ENCODE measurements around the gene EHBP1L1. TPM values are rescaled to one million over a fixed set of nuclear protein-coding genes. Genes with fewer than 3 reads are reported as not detected.

EHBP1L1 gene
- polyA plus RNA-seq, 1 donor from 2014 or later, result 18.3 TPM

DNA sequence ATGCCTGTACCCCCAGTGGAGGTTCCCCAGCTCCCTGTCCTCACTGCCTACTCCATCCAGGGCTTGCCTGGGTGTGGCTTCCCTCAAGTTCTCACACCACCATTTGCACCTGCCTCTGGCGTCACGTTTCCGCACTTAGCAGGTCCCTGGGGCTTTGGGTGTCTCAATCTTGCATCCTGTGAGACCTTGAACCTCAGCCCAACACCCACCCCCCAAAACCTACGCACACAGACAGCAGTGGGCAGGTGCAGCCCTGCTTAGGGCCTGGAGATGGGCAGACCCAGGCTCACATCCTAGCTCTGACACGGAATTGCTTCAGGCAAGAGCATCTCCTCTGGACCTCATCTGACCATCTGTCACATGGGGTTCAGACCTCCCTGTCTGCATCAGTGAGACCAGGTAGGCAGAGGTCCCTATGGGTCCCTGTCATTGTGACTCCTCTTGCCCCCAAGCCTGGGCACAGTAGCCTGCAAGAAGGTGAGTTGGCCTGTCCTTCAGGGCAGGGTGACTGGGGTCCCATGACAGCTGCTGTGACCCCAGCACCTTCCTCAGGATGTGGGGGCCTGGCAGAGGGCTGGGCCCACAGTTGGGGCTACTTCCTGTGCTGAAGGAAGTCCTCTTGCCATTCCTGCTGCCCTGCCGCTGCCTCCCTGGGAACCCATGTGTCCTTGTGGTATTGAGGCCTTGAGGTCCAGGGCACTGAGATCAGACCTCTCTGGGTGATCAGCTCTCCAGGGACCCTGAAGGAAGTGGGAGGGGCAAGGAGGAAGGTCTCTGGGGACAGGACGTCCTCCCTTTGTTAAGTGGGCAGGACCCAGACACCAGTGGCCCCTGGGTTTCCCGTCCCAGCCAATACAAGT, 64.0 kb downstream of the EHBP1L1 start (continued):
- TF ChIP-seq EP300 (conservative IDR thresholded peaks at IDR 0.05; ENCODE audit: poor library complexity, severe bottlenecking) (no peak), MXI1 (conservative IDR thresholded peaks at IDR 0.05; ENCODE audit: poor library complexity, severe bottlenecking) (no peak)

DNA sequence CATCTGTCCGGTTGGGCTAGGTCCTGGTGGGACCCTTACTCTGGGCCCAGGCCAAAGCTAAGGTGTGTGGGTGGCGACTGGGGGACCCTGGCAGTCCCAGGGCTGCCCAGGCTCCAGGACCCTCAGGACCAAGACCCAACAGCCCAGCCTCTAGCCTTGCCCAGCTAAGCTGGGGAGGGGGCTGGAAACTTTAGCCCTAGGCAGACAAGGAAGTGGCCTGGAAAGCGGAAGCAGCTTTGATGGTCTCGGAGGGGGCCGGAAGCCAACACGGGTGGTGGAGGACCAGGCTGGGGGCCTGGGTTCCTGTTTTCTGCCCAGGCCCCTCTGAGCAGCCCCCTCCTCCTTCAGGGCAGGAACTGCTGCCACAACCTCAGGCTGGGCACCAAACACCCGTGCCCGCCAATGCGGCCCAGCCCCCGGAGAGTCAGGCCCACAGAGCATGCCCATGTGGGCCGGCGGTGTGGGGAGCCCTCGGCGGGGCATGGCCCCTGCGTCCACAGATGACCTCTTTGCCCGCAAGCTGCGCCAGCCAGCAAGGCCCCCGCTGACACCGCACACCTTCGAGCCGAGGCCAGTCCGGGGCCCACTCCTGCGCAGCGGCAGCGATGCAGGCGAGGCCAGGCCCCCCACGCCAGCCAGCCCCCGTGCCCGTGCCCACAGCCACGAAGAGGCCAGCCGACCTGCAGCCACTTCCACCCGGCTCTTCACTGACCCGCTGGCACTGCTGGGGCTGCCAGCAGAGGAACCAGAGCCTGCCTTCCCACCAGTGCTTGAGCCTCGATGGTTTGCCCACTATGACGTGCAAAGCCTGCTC, 64.8 kb downstream of the EHBP1L1 start:
- H3K4me3 ChIP-seq (ENCODE audit: low read length), result no peak overlapping the region
- H3K9ac ChIP-seq (ENCODE audit: low read length), result no peak overlapping the region
- no peaks in the 10 kb centered on the region for H3K27me3 ChIP-seq (ENCODE audit: insufficient read depth, low read depth, low read length)
- no peaks in the 10 kb centered on the region for H3K9me3 ChIP-seq (ENCODE audit: low read length)
- no peak overlapping the region for H2AFZ ChIP-seq (ENCODE audit: low read depth, low read length)
- no peak overlapping the region for H3K4me2 ChIP-seq (ENCODE audit: low read length)
- no peaks in the 10 kb centered on the region for H3K9me2 ChIP-seq (ENCODE audit: insufficient read depth, low read length)
- no peak overlapping the region for H3K27ac ChIP-seq (ENCODE audit: low read length)
- H3K79me2 ChIP-seq (replicated peaks; ENCODE audit: insufficient read depth, low read length), result no peaks in the 10 kb centered on the region
- no peaks in the 10 kb centered on the region for H3F3A ChIP-seq (ENCODE audit: insufficient read depth, low read length, poor library complexity, severe bottlenecking)
- no peaks in the 10 kb centered on the region for H4K20me1 ChIP-seq (ENCODE audit: insufficient read depth)
- no peak for TF ChIP-seq EP300 (conservative IDR thresholded peaks at IDR 0.05; ENCODE audit: poor library complexity, severe bottlenecking)
- TF ChIP-seq POLR2AphosphoS5 (IDR thresholded peaks at IDR 0.05), result no peak
- no peak for TF ChIP-seq SMC3 (conservative IDR thresholded peaks at IDR 0.05; ENCODE audit: poor library complexity)
- TF ChIP-seq TAF1 (IDR thresholded peaks at IDR 0.05; ENCODE audit: low read depth), result no peak
- no peak for TF ChIP-seq RAD21 (conservative IDR thresholded peaks at IDR 0.05)
- no peaks in the 10 kb centered on the region for H3K36me3 ChIP-seq (ENCODE audit: insufficient read depth, low read length)

DNA sequence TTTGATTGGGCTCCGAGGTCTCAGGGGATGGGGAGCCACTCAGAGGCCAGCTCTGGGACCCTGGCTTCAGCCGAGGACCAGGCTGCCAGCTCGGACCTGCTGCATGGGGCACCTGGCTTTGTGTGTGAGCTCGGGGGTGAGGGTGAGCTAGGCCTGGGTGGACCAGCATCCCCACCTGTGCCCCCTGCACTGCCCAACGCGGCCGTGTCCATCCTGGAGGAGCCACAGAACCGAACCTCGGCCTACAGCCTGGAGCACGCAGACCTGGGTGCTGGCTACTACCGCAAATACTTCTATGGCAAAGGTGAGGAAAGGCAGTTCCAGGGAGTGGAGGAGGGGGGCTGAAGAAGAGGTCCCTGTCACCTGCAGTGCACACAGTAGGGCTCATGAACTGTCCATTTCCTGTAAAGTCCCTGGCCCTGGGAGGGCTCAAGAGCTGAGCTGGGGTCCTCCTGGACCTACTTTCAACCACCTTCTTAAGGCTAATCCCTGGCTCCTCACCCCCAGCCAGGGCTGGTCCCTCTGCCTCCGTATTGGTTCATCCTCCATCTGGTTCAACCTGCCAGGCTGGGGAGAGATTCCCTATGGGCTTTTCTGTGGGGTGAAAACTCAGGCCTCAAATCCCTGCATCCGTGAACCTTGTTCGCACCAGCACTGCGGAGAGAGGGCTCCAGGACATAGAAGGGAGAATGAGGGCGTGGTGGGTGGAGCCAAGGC, 65.6 kb downstream of the EHBP1L1 start:
- Histone ChIP-seq H3K9ac (ENCODE audit: low read length) (no peak overlapping the region), H3K79me2 (replicated peaks; ENCODE audit: insufficient read depth, low read length) (no peaks in the 10 kb centered on the region), H4K20me1 (ENCODE audit: insufficient read depth) (no peaks in the 10 kb centered on the region), H3K9me3 (ENCODE audit: low read length) (no peaks in the 10 kb centered on the region), H3F3A (ENCODE audit: insufficient read depth, low read length, poor library complexity, severe bottlenecking) (no peaks in the 10 kb centered on the region), H3K4me2 (ENCODE audit: low read length) (no peak overlapping the region), H3K9me2 (ENCODE audit: insufficient read depth, low read length) (no peaks in the 10 kb centered on the region), H2AFZ (ENCODE audit: low read depth, low read length) (no peak overlapping the region), H3K27ac (ENCODE audit: low read length) (no peak overlapping the region), H3K36me3 (ENCODE audit: insufficient read depth, low read length) (no peaks in the 10 kb centered on the region), H3K4me3 (ENCODE audit: low read length) (no peak overlapping the region), H3K27me3 (ENCODE audit: insufficient read depth, low read depth, low read length) (no peaks in the 10 kb centered on the region)
- TF ChIP-seq, protein P1, sequence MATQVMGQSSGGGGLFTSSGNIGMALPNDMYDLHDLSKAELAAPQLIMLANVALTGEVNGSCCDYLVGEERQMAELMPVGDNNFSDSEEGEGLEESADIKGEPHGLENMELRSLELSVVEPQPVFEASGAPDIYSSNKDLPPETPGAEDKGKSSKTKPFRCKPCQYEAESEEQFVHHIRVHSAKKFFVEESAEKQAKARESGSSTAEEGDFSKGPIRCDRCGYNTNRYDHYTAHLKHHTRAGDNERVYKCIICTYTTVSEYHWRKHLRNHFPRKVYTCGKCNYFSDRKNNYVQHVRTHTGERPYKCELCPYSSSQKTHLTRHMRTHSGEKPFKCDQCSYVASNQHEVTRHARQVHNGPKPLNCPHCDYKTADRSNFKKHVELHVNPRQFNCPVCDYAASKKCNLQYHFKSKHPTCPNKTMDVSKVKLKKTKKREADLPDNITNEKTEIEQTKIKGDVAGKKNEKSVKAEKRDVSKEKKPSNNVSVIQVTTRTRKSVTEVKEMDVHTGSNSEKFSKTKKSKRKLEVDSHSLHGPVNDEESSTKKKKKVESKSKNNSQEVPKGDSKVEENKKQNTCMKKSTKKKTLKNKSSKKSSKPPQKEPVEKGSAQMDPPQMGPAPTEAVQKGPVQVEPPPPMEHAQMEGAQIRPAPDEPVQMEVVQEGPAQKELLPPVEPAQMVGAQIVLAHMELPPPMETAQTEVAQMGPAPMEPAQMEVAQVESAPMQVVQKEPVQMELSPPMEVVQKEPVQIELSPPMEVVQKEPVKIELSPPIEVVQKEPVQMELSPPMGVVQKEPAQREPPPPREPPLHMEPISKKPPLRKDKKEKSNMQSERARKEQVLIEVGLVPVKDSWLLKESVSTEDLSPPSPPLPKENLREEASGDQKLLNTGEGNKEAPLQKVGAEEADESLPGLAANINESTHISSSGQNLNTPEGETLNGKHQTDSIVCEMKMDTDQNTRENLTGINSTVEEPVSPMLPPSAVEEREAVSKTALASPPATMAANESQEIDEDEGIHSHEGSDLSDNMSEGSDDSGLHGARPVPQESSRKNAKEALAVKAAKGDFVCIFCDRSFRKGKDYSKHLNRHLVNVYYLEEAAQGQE (IDR thresholded peaks at IDR 0.05; ENCODE audit: borderline replicate concordance), result no peak
- no peak for TF ChIP-seq TAF1 (IDR thresholded peaks at IDR 0.05; ENCODE audit: low read depth)
- no peak for TF ChIP-seq SMC3 (conservative IDR thresholded peaks at IDR 0.05; ENCODE audit: poor library complexity)
- TF ChIP-seq EP300 (conservative IDR thresholded peaks at IDR 0.05; ENCODE audit: poor library complexity, severe bottlenecking), result no peak
- no peak for TF ChIP-seq MXI1 (conservative IDR thresholded peaks at IDR 0.05; ENCODE audit: poor library complexity, severe bottlenecking)
- TF ChIP-seq POLR2AphosphoS5 (IDR thresholded peaks at IDR 0.05), result no peak
- TF ChIP-seq, protein P2, sequence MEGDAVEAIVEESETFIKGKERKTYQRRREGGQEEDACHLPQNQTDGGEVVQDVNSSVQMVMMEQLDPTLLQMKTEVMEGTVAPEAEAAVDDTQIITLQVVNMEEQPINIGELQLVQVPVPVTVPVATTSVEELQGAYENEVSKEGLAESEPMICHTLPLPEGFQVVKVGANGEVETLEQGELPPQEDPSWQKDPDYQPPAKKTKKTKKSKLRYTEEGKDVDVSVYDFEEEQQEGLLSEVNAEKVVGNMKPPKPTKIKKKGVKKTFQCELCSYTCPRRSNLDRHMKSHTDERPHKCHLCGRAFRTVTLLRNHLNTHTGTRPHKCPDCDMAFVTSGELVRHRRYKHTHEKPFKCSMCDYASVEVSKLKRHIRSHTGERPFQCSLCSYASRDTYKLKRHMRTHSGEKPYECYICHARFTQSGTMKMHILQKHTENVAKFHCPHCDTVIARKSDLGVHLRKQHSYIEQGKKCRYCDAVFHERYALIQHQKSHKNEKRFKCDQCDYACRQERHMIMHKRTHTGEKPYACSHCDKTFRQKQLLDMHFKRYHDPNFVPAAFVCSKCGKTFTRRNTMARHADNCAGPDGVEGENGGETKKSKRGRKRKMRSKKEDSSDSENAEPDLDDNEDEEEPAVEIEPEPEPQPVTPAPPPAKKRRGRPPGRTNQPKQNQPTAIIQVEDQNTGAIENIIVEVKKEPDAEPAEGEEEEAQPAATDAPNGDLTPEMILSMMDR (IDR thresholded peaks at IDR 0.05; ENCODE audit: poor library complexity, severe bottlenecking), result no peak
- TF ChIP-seq RAD21 (conservative IDR thresholded peaks at IDR 0.05), result no peak
- TF ChIP-seq EZH2 (IDR thresholded peaks at IDR 0.05; ENCODE audit: borderline replicate concordance, insufficient read depth, low read length, poor library complexity, severe bottlenecking), result no peak

Measured in neural cell (in vitro differentiated cells).